Adrenal gland (tissue), 5 donors: Measurements from ENCODE around the gene UGGT1.
"Not testable (repeated sequence)": the region's sequence is repeated elsewhere in the genome, so short reads cannot be mapped to it uniquely, and the experiment has no call there.

Experiments used
- CTCF ChIP-seq, 6 experiments: fragments of 450-650 bp in 4 of 6; fragments of 200-600 bp in 2 of 6; sonication (generic) in 1 of 6; IDR thresholded peaks; 1 replicate in 5 of 6; 2 replicates in 1 of 6; pipeline versions ENCODE4 v1.5.1 to v1.8.0; 2016 to 2021; ENCODE audit warnings: antibody characterized with exemption in 6 of 6, mild to moderate bottlenecking in 2 of 6, moderate library complexity in 1 of 6
- POLR2A ChIP-seq, 2 donors: fragments of 450-650 bp; IDR thresholded peaks; one replicate each; pipeline ENCODE4 v1.6.1; 2017; ENCODE audit warnings: antibody characterized with exemption in 2 of 2, mild to moderate bottlenecking in 2 of 2, moderate library complexity in 1 of 2
- donor health status: DM: no; HTN: no; CAD: no.

DNA sequence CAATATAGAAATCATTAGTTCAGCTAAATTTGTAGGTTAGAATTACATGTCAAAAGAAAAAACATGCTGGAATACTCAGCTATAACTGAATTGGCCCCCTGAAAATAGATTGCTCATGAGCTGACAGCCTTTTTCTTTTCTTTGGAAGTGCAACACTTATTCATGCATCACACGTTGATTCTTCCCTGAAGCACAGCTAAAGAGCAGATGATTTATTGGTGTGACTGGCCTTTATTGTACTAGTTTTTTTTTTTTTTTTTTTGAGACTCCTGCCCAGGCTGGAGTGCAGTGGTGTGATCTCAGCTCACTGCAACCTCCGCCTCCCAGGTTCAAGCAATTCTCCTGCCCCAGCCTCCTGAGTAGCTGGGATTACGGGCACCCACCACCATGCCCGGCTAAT, 83.1 kb downstream of the UGGT1 start:
- not testable (repeated sequence) for TF ChIP-seq CTCF, POLR2A (IDR thresholded peaks at IDR 0.05)
